ENCODE results near the gene PHRF1. TPM values are rescaled to one million over a fixed set of nuclear protein-coding genes. Genes with fewer than 3 reads are reported as not detected.

Gene PHRF1
- total RNA-seq, 1 donor from 2014 or later = 52.3 TPM

- TF ChIP-seq, protein P1, sequence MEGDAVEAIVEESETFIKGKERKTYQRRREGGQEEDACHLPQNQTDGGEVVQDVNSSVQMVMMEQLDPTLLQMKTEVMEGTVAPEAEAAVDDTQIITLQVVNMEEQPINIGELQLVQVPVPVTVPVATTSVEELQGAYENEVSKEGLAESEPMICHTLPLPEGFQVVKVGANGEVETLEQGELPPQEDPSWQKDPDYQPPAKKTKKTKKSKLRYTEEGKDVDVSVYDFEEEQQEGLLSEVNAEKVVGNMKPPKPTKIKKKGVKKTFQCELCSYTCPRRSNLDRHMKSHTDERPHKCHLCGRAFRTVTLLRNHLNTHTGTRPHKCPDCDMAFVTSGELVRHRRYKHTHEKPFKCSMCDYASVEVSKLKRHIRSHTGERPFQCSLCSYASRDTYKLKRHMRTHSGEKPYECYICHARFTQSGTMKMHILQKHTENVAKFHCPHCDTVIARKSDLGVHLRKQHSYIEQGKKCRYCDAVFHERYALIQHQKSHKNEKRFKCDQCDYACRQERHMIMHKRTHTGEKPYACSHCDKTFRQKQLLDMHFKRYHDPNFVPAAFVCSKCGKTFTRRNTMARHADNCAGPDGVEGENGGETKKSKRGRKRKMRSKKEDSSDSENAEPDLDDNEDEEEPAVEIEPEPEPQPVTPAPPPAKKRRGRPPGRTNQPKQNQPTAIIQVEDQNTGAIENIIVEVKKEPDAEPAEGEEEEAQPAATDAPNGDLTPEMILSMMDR (conservative IDR thresholded peaks at IDR 0.05) = no peak
- no peak for DNase-seq (ENCODE audit: low read depth, low spot score)
- H3K9me3 Mint-ChIP-seq = no peaks in the 10 kb centered on the region
- H3K4me3 Mint-ChIP-seq = no peak overlapping the region
- H3K36me3 Mint-ChIP-seq (ENCODE audit: low read depth) = no peaks in the 10 kb centered on the region
- H3K27ac Mint-ChIP-seq (ENCODE audit: unreplicated experiment) = no peak overlapping the region
- peaks cover 3% of the 10 kb centered on the region for H3K27me3 Mint-ChIP-seq (ENCODE audit: low read depth)
- H3K4me1 Mint-ChIP-seq = no peaks in the 10 kb centered on the region
These were observed 31.5 kb upstream of the PHRF1 start for GRCh38 chr11:544817-545166.

- Mint-ChIP-seq H3K4me3 (no peak overlapping the region), H3K36me3 (ENCODE audit: low read depth) (no peaks in the 10 kb centered on the region), H3K4me1 (no peaks in the 10 kb centered on the region), H3K27me3 (ENCODE audit: low read depth) (peaks cover 3% of the 10 kb centered on the region), H3K9me3 (no peaks in the 10 kb centered on the region), H3K27ac (ENCODE audit: unreplicated experiment) (peak overlapping the region; percentile 27)
- no peak for DNase-seq (ENCODE audit: low read depth, low spot score)
- TF ChIP-seq, protein P1 (conservative IDR thresholded peaks at IDR 0.05) = no peak
These were observed 31.1 kb upstream of the PHRF1 start for GRCh38 chr11:545171-545570.

DNA sequence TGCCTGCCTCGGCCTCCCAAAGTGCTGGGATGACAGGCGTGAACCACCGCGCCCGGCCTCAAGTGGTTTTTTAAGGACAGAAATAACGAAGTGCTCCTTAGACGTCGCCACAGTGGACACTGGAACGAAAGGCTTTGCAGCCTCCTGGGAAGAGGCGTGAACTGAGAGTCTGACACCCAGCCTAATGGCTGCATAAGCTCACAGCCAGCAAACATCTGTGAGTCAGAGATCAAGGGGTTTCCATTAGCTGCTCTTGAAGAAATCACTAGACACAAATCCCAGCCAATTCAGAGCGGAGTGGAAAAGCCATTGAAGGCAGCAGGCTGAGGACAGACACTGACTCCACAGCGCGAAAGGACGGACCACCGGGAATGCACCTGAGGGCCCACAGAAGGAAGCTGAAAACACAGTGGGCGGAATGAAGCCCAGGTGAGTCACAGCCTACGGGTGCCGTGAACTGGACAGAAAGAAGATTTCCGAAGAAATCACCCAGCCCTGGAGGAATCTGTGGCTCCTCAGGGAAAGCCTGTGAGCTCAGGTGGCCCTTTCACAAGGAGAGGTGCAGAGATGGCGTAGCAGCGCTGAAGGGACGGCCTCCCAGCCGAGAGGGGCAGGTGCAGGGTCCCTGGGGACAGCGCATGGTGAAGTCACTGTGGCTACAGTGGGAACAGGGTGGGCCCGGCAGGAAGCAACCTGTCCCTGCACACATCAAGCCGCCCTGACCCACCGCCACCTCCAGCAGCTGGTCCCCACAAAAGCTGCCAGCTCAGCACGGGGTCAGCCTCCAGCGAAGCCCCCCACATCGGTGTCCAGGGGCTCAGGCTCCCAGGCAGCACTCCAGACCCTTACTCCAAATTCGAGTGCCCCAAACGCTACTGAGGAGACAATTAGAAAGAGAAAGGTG is 27.3 kb upstream of the PHRF1 start:
- Mint-ChIP-seq H3K4me1 (no peaks in the 10 kb centered on the region), H3K9me3 (no peaks in the 10 kb centered on the region), H3K4me3 (no peak overlapping the region), H3K27ac (ENCODE audit: unreplicated experiment) (no peak overlapping the region), H3K27me3 (ENCODE audit: low read depth) (peaks cover 7% of the 10 kb centered on the region), H3K36me3 (ENCODE audit: low read depth) (no peaks in the 10 kb centered on the region)
- no peak for DNase-seq (ENCODE audit: low read depth, low spot score)
- TF ChIP-seq, protein P1 (conservative IDR thresholded peaks at IDR 0.05) = no peak

GRCh38 chr11:550021-550745 is 26.1 kb upstream of the PHRF1 start:
- Mint-ChIP-seq H3K36me3 (ENCODE audit: low read depth) (no peaks in the 10 kb centered on the region), H3K4me3 (no peak overlapping the region), H3K27me3 (ENCODE audit: low read depth) (peaks cover 11% of the 10 kb centered on the region), H3K27ac (ENCODE audit: unreplicated experiment) (no peak overlapping the region), H3K9me3 (no peaks in the 10 kb centered on the region), H3K4me1 (no peaks in the 10 kb centered on the region)
- TF ChIP-seq, protein P1 (conservative IDR thresholded peaks at IDR 0.05) = no peak
- no peak for DNase-seq (ENCODE audit: low read depth, low spot score)

- H3K36me3 Mint-ChIP-seq (ENCODE audit: low read depth) = no peaks in the 10 kb centered on the region
- H3K4me1 Mint-ChIP-seq = no peaks in the 10 kb centered on the region
- no peaks in the 10 kb centered on the region for H3K9me3 Mint-ChIP-seq
- H3K4me3 Mint-ChIP-seq = no peak overlapping the region
- H3K27ac Mint-ChIP-seq (ENCODE audit: unreplicated experiment) = no peak overlapping the region
- DNase-seq (ENCODE audit: low read depth, low spot score) = no peak
- peaks cover 12% of the 10 kb centered on the region for H3K27me3 Mint-ChIP-seq (ENCODE audit: low read depth)
- TF ChIP-seq, protein P1 (conservative IDR thresholded peaks at IDR 0.05) = no peak
These were observed 25.6 kb upstream of the PHRF1 start for GRCh38 chr11:550746-551085.
